ENCODE results near the gene STK11.

Gene STK11

DNA sequence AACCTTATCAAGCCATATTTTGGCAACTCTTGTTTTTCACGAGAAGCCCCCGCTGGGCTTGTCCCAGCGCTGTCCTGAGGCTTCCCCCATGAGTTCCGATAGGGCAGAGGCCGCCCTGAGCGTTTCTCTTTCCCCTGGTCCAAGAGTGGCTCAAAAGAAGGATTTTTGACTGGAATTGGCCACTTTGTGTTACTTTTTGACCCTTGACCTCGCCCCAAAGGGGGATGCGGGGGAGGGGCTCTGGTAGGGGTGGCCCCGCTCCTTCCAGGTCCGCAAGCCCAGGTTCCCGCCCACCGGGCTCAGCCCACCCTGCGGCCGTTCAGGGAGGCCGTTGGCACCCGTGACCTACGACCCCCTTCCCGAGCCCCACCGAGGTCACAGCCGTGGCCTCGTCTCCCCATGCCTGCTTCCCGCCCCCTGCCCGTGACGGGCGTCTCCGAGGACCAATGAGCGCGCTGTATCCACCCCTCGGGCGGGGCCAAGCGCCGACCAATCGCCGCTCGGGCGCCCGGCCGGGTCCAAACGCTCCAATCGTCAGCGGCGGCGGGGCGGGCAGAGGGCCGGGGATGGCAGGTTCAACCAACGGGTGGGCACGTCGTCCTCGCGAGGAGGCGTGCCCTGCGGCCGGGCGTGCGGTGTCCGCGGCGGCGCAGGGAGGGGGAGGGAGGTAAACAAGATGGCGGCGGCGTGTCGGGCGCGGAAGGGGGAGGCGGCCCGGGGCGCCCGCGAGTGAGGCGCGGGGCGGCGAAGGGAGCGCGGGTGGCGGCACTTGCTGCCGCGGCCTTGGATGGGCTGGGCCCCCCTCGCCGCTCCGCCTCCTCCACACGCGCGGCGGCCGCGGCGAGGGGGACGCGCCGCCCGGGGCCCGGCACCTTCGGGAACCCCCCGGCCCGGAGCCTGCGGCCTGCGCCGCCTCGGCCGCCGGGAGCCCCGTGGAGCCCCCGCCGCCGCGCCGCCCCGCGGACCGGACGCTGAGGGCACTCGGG is at the start of gene STK11:
Gene STK11, plus strand, starts transcription at position 665 of the 986 bp plus-strand sequence. CDS start 1,136 bp downstream, outside the sequence.
- peak; percentile 90 for DNase-seq

DNA sequence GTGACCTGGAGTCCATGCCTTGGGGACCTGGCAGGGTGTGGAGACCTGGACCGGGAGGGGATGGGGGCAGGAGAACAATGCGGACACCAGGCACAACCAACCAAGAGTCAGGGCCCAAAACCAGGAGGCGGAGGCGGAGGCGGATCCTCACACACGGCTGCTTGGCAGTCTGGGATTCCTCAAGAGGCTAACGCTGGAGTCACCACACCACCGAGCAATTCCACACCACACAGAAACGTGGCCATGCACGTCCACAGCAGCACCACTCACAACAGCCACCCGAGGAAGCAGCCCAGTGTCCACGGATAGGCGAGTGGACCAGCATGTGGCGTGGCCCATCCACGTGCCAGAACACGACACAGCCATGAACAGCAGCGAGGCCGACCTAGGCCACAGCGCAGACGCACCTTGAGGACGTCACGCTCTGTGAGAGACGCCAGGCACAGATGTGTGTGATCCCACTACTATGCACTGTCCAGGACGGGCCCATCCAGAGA is 49.2 kb upstream of the STK11 start:
- DNase-seq: no peak

DNA sequence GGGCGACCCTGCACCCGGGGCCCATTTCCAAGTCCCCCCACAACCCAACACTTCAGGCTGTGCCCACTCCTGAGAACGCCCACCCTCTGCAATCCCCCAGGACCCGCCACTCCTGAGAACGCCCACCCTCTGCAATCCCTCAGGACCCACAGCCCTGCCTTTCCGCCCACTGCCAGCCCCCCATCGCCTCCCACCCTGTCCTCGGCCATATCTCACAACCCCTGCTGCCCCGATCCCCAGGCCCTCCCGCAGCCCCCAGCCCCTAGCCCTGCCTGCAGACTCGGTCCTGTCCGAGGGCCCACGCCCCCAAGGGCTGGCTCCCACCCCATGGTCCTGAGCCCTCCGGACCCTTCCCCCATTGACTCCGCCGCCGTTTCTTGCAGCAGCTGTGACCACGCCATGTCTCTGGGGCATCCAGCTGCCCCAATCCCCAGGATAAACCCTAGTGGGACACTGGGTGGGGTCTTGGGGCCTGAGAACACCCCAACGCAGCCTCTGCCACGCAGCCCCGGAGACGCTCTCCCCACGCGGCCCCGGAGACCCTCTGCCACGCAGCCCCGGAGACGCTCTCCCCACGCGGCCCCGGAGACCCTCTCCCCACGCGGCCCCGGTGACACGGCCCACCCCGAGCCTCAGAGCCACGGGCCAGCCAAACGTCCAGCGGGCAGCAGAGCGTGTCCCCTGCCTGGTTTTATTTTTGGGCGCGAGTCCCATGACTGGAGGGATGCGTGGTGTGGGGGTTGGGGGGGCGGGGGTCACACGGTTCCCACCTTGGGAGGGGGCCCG is 48.6 kb upstream of the STK11 start:
- DNase-seq: no peak

DNA sequence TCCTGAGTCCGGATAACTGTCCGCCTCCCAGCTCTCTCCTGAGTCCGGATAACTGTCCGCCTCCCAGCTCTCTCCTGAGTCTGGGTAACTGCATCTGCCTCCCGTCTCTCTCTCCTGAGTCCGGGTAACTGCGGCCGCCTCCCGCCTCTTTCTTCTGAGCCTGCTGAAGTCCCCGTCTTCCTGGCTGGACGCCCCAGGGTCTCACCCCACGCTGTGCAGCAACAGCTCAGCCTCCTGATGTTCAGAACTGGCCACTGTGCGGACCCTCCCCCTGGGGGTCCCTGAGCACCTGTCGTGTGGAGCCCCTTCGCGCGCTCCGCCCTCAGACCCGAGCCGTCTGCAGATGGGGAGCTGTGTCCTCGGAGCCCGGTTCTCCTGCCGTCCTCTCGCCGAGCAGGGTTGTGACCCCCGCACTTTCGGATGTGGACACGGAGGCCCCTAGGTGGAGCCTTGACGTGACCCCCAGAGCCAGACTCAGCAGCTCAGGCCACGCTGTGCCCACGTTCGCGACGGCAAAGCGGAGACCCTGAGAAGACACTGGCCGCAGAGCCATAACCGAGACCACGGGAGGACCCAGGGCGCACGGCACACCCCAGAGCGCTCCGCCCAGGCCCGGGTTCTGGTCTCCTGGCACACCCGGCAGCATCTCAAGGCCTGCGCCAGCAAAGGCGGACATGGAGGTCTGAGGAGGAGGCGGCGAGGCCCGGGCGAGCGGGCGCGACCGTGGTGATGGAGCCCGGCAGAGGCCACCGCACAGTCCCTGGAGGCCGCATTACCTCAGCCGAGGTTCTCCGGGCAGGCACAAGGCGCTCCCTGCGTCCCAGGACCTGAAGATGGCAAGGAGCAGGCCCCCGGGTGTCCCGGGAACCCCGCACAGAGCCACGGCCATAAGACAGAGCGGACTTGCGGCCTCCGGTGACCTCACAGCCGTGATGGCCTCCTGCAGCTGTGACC is 47.4 kb upstream of the STK11 start:
- DNase-seq: no peak

DNA sequence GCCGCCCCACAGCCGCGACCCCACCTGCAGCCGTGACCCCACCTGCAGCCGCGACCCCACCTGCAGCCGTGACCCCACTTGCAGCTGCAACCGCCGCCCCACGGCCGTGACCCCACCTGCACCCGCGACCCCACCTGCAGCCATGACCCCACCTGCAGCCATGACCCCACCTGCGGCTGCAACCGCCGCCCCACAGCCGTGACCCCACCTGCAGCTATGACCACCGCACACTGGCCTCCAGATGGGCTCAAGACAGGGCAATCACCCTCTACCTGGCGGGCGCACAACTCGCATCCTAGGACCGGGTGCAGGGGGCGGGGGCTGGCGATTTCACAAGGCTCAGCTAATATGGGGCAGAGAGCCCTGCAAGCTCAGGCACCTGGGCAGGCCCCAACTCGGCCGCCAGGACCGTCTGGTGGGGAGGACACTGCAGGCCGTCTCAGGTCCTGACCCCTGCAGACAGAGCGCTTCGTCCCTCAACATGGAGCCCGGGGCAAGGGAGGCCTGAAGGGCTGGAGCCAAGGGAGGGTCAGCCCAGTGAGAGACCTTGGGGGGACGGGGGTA is 46.6 kb upstream of the STK11 start:
- no peak for DNase-seq

DNA sequence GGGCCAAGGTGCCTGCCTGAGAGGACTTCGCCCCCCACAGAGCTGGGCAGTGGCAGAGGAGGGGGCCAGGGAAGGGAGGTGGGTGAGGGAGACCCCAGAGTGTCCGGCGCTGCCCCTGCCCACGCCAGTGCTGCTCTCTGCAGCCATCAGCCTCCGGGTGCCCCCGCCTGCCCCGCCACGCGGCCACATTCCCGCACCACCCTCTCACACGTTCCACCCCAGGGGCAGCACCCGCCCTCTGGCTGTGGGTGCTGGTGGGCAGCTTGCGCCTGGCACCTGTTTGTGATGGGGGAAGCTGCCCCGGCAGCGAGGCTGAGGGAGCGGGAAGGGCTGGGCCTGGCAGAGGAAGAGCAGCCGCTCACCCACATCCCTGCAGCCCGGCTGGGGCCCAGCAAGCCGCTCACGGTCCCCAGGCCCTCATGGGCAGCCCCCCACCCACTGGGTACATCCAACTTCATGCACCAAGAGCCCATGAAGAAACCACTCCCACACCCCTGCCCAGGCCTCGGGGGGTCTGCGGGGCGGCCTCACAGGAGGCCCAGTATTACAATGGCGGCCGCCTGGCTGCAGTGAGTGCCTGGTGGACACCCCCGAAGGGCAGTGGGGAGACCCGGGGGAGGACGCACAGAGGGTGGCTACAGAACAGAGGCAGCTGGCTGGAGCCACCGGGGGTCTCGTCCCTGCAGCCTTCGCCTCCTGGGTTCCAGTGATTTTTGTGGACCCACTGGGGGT is 45.5 kb upstream of the STK11 start:
- no peak for DNase-seq

- no peak for DNase-seq
Observed at GRCh38 chr19:1161716-1162115, 43.9 kb upstream of the STK11 start.

- DNase-seq: no peak
Observed at GRCh38 chr19:1162404-1163282, 42.9 kb upstream of the STK11 start.

GRCh38 chr19:1163283-1163933 is 42.2 kb upstream of the STK11 start:
- DNase-seq: no peak

DNA sequence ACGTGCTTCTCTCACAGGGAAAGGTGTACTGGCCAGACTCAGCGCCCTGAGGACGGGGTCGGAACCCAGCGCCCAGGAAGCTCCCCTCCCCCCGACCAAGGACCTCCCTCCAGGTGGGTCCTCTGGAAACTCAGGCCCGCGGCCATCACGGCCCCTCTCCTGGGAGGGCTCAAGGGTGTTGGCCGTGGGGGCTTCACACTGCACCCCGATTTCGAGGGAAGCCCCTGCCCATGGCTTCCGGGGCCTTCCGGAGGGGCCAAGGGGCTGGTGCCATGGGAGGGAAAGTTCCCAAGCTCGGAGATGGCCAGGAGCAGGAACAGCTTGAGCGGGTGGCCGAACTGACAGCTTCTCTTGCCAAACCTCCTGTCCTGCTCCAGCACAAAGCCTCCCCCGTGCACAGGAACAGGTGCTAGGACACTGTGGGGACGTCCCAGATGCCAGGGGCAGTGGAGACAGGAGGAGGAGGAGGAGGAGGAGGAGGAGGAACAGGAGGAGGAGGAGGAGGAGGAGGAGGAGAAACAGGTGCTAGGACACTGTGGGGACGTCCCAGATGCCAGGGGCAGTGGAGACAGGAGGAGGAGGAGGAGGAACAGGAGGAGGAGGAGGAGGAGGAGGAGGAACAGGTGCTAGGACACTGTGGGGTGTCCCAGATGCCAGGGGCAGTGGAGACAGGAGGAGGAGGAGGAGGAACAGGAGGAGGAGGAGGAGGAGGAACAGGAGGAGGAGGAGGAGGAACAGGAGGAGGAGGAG is 41.5 kb upstream of the STK11 start:
- no peak for DNase-seq

GRCh38 chr19:1164684-1165531 is 40.7 kb upstream of the STK11 start:
- DNase-seq: no peak

DNA sequence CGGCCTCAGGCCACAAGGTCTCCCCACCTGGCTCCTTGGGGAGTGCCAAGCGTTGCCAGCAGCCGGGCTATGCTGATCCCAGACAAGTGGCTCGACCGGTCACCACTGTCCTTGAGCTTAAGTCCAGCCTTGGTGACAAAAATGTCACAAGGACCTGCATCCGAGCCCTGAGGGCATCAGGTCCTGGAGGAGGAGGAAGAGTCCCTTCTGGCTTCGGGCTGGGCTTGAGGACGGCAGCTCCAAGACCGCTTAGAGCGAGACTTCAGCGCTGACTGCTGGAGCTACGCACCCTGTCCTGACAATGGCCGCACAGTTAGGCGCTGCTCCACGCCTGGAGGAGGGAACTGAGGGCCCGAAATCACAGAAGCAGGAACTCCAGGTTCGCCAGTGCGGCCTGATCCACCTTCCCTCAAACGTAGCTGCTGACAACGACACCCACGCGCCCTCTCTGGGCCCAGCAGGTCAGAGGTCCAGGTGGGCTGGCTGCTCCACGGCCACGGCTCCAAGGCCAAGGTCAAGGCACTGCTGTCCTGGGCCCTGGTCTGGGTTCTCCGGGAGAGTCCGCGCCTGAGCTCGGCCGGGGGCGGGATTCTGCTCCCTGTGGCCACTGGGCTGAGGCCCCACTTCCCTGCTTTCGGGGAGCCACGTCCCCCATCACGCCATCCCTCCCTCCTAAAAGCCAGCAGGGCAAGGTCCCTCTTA is 38.6 kb upstream of the STK11 start:
- DNase-seq: no peak

DNA sequence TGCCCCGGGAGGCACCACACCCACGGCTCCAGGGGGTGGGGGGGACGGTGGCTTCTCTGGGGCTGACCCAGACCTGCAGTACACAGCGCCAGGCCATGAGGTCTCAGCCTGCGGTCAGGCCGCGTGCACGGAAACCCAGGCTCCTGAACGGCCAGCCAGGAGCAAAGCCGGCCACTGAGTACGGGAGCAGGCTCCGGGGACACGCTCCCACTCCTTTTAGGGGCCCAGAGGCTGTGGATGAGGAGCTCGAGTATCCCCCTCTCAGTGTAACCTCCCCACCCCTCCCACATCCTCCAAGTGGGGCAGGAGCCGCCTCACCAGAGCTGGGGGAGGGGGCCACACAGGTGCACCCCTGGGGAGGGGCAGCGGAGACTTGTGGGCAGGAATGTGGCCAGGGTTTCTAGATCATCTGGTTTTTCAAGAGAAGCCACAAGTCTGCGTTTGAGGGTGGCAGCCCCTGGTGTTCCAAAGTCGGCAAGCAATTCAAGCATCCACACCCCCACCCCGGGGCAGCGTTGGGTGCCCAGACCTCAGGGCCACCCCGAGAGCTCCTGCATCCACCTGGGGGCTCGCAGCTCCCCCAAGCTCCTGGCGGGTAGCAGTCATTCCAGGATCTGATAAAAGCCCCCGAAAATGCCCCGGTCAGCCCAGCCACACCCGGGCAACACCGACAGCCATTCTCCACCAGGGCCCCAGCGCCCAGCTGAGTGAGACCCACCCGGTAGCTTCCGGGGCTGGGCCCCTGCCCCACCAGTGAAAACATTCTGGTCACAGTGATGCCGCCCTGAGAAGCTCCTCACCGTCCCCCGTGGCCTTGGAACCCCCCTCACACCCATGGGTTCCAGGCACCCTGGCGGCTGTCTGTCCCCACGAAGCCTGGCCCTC is 37.6 kb upstream of the STK11 start:
- DNase-seq: no peak

DNA sequence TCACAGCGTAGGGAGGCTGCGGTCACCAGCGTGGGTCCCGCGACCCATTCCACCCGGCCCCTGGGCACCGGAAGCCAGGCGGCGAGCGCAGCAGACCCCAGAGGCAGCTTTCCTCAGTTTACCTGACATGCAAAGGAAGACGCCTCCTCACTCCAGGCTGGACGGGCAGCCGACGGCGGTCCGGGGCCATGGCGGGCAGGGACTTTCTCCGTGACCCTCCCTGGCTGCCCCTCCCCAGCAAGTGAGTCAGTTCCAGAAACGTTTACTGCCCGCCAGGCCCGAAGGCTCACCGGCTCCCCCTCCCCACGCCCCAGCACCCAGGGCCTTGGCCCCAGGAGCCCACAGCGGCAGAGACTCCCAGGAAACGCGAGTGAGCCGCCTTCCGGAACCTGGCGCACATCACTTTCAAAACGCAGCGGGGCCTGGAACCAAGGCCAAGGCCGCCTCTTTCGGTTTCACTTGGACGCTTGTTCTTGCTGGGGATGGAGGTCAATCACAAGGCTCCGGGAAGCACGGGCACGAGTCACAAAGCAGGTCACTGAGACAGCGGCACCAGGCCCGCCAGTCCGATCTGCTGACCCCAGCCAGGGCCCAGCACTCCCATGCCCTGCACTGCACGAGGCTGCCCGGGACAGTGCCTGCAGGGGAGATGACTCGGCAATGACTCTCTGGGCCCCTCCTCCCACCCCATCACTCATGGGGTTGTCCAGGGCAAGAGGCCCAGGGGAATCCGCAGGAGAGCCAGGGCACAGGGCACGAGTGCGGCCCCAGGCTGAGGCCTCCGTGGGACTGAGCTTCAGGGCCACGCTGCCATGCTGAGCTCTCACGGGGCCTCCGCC is 36.8 kb upstream of the STK11 start:
- no peak for DNase-seq

GRCh38 chr19:1169411-1169791 is 36.2 kb upstream of the STK11 start:
- no peak for DNase-seq

Measured in NCI-H2227 treated with DMSO at 0.1 percent for 48 hours (cell line).